NCI-H345 (cell line): Measurements from ENCODE around the gene ARMH3.

Source experiments
- DNase-seq: peaks from one replicate; lab custom pipeline; 2025; lab: John Stamatoyannopoulos, UW

The ARMH3 gene

GRCh38 chr10:101830322-101831168, 225.4 kb downstream of the ARMH3 start:
- peak; percentile 88 for DNase-seq

GRCh38 chr10:101829561-101830315, 226.2 kb downstream of the ARMH3 start:
- peak; percentile 60 for DNase-seq

GRCh38 chr10:101828766-101829551, 227.0 kb downstream of the ARMH3 start:
- DNase-seq, result no peak

- no peak for DNase-seq
Measured at GRCh38 chr10:101827919-101828600, 227.9 kb downstream of the ARMH3 start.

GRCh38 chr10:101826852-101827434, 229.0 kb downstream of the ARMH3 start:
- no peak for DNase-seq

- DNase-seq, result no peak
Measured at GRCh38 chr10:101824736-101825135, 231.2 kb downstream of the ARMH3 start.

GRCh38 chr10:101818872-101819633, 236.9 kb downstream of the ARMH3 start:
- no peak for DNase-seq

GRCh38 chr10:101818119-101818871, 237.7 kb downstream of the ARMH3 start, which contains the start of gene OGA:
Gene OGA, minus strand, starts transcription at chr10:101818444. Its CDS starts 422 bp downstream, at chr10:101818022.
- peak; percentile 97 for DNase-seq

- no peak for DNase-seq
Measured at GRCh38 chr10:101817337-101818118, 238.4 kb downstream of the ARMH3 start.

- DNase-seq, result no peak
Measured at GRCh38 chr10:101816913-101817336, 239.0 kb downstream of the ARMH3 start.

GRCh38 chr10:101816376-101816775, 239.6 kb downstream of the ARMH3 start:
- DNase-seq, result no peak

- DNase-seq, result no peak
Measured at GRCh38 chr10:101814466-101815071, 241.4 kb downstream of the ARMH3 start.

- no peak for DNase-seq
Measured at GRCh38 chr10:101812606-101813005, 243.4 kb downstream of the ARMH3 start.

GRCh38 chr10:101807158-101807557, 248.8 kb downstream of the ARMH3 start:
- no peak for DNase-seq

- no peak for DNase-seq
Measured at GRCh38 chr10:101803511-101803910, 252.5 kb downstream of the ARMH3 start.

- no peak for DNase-seq
Measured at GRCh38 chr10:101797403-101798059, 258.4 kb downstream of the ARMH3 start.
